Lung (tissue), 12 donors: ENCODE results near the gene FNIP2. TPM values are rescaled to one million over a fixed set of nuclear protein-coding genes. Genes with fewer than 3 reads are reported as not detected.

ENCODE experiments used
- ATAC-seq: fragments of 200-7000 bp; cut with Tn5 transposase; one replicate; pipeline ENCODE4 v1.9.1; 2020; ENCODE audit warnings: moderate number of reproducible peaks; ENCODE audit not compliant: insufficient read depth, low FRiP score
- DNase-seq, 3 donors: peaks; one replicate each; pipeline ENCODE4 v3.0.0-alpha.2; 2013 to 2017
- H3K27ac ChIP-seq, 2 donors: one replicate each; pipeline ENCODE4 v1.5.1; 2013; ENCODE audit warnings: mild to moderate bottlenecking in 2 of 2, moderate library complexity in 2 of 2, control low read depth in 1 of 2, inconsistent platforms in 1 of 2, low read depth in 1 of 2, low read length in 1 of 2
- H3K27me3 ChIP-seq, 3 donors: one replicate each; pipeline ENCODE4 v1.5.1; 2013; ENCODE audit warnings: low read length in 2 of 3; ENCODE audit not compliant: control insufficient read depth in 3 of 3, insufficient read depth in 3 of 3
- H3K36me3 ChIP-seq, 4 donors: one replicate each; pipeline ENCODE4 v1.5.1; 2013; ENCODE audit warnings: low read length in 4 of 4, mild to moderate bottlenecking in 1 of 4, moderate library complexity in 1 of 4; ENCODE audit not compliant: control insufficient read depth in 4 of 4, insufficient read depth in 4 of 4
- H3K4me1 ChIP-seq, 5 donors: one replicate each; pipeline ENCODE4 v1.5.1; 2013; ENCODE audit warnings: low read length in 5 of 5, mild to moderate bottlenecking in 2 of 5, moderate library complexity in 1 of 5; ENCODE audit not compliant: control insufficient read depth in 5 of 5, insufficient read depth in 5 of 5
- H3K4me3 ChIP-seq: one replicate; pipeline ENCODE4 v1.5.1; 2013; ENCODE audit warnings: mild to moderate bottlenecking, control low read depth, moderate library complexity
- H3K9ac ChIP-seq, 2 donors: one replicate each; pipeline ENCODE4 v1.5.1; 2013; ENCODE audit warnings: low read length in 2 of 2, control low read depth in 1 of 2; ENCODE audit not compliant: insufficient read depth in 1 of 2
- H3K9me3 ChIP-seq, 4 donors: one replicate each; pipeline ENCODE4 v1.5.1; 2013; ENCODE audit warnings: low read length in 3 of 4, mild to moderate bottlenecking in 1 of 4, moderate library complexity in 1 of 4; ENCODE audit not compliant: control insufficient read depth in 4 of 4, insufficient read depth in 3 of 4
- WGBS, 2 donors: extraction: QIAGEN DNeasy Blood & Tissue Kit; methylation state at CpG; one replicate each; pipeline ENCODE4 v1.1.7; 2013; 5-methylcytosine and 5-hydroxymethylcytosine counted together
- polyA plus RNA-seq, 2 donors: library from polyadenylated mRNA; stranded (reverse); fragments of 200-250 nt; gene quantifications; one replicate each; pipeline ENCODE4 v1.2.1, GENCODE V29; 2013
- total RNA-seq, 2 donors: library from RNA; depleted of rRNA in 1 of 2; stranded (reverse); fragments of >200 nt in 1 of 2; gene quantifications; one replicate each; pipeline ENCODE4 v1.2.1, GENCODE V29; 2014 to 2021
- TF ChIP-seq, protein P1 (sequence below): IDR thresholded peaks from 2 replicates; pipeline ENCODE4 v1.5.1; 2012; ENCODE audit warnings: mild to moderate bottlenecking; ENCODE audit errors: control extremely low read depth, extremely low read depth
- donor health status: control.
- donor health status: control.
- donor health status: Bipolar disorder and iron deficiency.
- donor health status: healthy.
- donor health status: DM: yes; HTN: yes; CAD: no.

The FNIP2 gene
- total and polyA plus RNA-seq, 4 donors: 12.1 to 150 (median 44.6) TPM

DNA sequence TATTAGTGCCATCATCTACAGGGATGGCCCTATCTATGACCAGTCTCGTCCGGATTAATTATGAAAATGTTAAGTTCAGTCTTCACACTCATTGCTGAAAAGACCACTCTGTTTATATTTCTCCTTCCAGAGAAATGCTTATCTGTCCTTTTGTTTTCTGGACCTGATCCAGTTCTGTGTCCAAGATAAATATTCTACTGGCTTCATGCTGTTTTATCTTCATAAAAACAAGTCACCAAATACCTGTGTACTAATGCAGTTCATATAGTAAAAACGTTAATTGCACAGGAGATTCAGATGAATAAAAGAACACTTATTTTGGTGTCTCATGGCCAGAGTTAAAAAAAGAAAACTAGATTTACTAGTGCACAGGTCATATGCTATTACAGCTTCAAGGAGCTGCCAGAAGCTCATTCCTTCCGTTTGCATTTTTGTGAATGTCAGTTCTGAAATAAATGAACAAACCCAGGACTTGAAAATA is 17.3 kb downstream of the FNIP2 start:
- H3K36me3 ChIP-seq: no peaks in the 10 kb centered on the region
- peak overlapping the region in 1 of 2 donors; percentile 67 for H3K9ac ChIP-seq
- DNase-seq (peak in 2 of 3 donors; percentile 58 to 73), ATAC-seq (no peak)
- TF ChIP-seq, protein P1, sequence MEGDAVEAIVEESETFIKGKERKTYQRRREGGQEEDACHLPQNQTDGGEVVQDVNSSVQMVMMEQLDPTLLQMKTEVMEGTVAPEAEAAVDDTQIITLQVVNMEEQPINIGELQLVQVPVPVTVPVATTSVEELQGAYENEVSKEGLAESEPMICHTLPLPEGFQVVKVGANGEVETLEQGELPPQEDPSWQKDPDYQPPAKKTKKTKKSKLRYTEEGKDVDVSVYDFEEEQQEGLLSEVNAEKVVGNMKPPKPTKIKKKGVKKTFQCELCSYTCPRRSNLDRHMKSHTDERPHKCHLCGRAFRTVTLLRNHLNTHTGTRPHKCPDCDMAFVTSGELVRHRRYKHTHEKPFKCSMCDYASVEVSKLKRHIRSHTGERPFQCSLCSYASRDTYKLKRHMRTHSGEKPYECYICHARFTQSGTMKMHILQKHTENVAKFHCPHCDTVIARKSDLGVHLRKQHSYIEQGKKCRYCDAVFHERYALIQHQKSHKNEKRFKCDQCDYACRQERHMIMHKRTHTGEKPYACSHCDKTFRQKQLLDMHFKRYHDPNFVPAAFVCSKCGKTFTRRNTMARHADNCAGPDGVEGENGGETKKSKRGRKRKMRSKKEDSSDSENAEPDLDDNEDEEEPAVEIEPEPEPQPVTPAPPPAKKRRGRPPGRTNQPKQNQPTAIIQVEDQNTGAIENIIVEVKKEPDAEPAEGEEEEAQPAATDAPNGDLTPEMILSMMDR: no peak
- peaks cover 12 to 63% (median 23%) of the 10 kb centered on the region in 5 donors for H3K4me1 ChIP-seq
- 23 to 37% methylated on average over 4 of the region's 4 CpGs for WGBS, 2 donors
- no peaks in the 10 kb centered on the region for H3K9me3 ChIP-seq
- H3K4me3 ChIP-seq: no peak overlapping the region
- peak overlapping the region in 1 of 2 donors; percentile 75 for H3K27ac ChIP-seq
- no peaks in the 10 kb centered on the region for H3K27me3 ChIP-seq

DNA sequence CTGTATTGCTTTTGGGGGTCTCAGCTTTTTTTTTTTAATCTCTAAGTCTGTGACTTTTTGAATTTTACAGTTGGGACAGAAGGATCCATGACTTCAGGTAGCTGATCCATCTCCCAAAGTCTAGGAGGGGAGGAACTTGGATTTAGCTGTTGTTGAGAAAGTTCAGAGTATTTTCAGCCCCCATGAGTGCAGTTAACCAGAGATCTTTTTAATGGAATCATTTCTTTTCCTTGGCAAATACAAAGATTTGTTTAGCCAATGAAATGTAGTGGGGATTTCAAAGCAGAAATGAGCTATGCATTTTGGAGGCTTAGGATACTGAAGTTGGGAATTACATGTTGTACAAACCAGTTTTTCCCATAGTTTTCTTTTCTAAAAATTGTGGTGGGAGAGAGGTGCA is 18.1 kb downstream of the FNIP2 start:
- Histone ChIP-seq H3K27ac (peak overlapping the region in 1 of 2 donors; percentile 13), H3K4me3 (no peak overlapping the region), H3K9me3 (no peaks in the 10 kb centered on the region), H3K4me1 (peaks cover 12 to 60% (median 21%) of the 10 kb centered on the region in 5 donors), H3K27me3 (no peaks in the 10 kb centered on the region), H3K9ac (no peak overlapping the region), H3K36me3 (no peaks in the 10 kb centered on the region)
- TF ChIP-seq, protein P1: no peak
- ATAC-seq: no peak
- DNase-seq: no peak

DNA sequence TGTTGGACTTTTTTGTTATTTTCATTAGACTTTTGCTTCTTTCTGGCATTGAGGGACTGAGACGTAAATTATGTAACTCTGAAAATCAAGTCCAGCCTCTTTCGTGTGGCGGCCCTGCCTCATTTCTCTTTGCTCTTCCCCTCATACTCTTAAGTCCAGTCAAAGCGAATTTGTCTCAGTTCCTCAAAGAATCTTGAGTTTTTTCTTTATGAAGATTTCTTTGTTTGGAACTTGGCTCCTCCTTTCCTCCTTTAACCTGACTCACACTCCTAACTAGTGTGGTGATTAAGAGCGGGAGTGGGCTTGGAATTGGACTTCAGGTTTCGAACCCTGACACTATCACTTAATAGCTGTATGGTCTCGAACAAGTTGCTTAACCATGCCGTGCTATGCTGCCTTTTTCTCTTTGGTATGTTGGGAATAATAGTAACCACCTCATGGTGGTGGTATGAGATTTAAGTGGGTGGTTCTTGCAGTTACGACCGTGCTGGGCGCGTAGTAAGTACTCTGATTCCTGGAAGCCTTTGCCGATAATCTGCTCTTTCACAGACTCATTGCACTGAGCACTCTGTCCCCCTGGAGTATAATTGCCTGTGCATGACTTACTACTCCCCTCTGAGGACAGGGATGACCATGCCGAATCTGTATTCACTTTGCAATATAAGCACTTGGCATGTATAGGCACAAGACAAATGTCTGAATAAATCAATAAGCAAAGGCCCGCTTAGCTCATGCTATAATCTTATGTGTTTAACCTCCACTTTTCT is 19.1 kb downstream of the FNIP2 start:
- TF ChIP-seq, protein P1: no peak

More for the DNA sequence above, 19.1 kb downstream of the FNIP2 start:
- ATAC-seq (no peak), DNase-seq (no peak)
- H3K4me1 ChIP-seq: peaks cover 12 to 56% (median 15%) of the 10 kb centered on the region in 5 donors
- no peaks in the 10 kb centered on the region for H3K27me3 ChIP-seq
- no peak overlapping the region for H3K4me3 ChIP-seq
- H3K36me3 ChIP-seq: no peaks in the 10 kb centered on the region
- peak overlapping the region; percentile 26 to 50 for H3K27ac ChIP-seq
- H3K9ac ChIP-seq: no peak overlapping the region
- H3K9me3 ChIP-seq: no peaks in the 10 kb centered on the region
- WGBS, 2 donors: 89% methylated on average over 15 of the region's 15 CpGs
